ENCODE measurements around the gene PAFAH1B2. TPM values are rescaled to one million over a fixed set of nuclear protein-coding genes. Genes with fewer than 3 reads are reported as not detected.
"Not testable (repeated sequence)": the region's sequence is repeated elsewhere in the genome, so short reads cannot be mapped to it uniquely, and the experiment has no call there.

Gene PAFAH1B2
- total RNA-seq, 1 experiment from 2014 or later = 154 TPM

DNA sequence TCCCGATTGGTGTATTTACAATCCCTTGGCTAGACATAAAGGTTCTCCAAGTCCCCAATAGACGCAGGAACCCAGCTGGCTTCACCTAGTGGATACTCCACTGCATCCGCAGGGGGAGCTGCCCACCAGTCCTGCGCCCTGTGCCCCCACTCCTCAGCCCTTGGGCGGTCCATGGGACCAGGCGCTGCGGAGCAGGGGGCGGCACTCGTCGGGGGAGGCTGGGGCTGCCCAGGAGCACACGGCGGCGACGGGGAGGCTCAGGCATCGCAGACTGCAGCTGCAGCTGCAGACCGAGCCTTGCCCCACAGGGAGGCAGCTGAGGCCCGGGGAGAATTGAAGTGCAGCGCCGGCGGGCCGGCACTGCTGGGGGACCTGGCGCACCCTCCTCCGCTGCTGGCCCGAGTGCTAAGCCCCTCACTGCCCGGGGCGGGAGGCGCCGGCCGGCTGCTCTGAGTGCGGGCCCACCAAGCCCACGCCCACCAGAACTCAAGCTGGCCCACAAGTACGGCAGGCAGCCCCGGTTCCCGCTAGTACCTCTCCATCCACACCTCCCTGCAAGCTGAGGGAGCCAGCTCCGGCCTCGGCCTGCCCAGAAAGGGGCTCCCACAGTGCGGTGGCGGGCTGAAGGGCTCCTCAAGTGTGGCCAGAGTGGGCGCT, 33.7 kb upstream of the PAFAH1B2 start:
- Histone ChIP-seq H4K20me1 (ENCODE audit: insufficient read depth) (no peaks in the 10 kb centered on the region), H3K4me3 (replicated peaks in 1 of 2; ENCODE audit: low read depth in 1 of 2, low read length in 2 of 2) (no peak overlapping the region), H3K27ac (ENCODE audit: low read depth, low read length) (no peak overlapping the region), H3K9ac (ENCODE audit: low read length) (no peak overlapping the region), H3K4me1 (ENCODE audit: control insufficient read depth in 1 of 2, insufficient read depth in 2 of 2, low read length in 2 of 2) (0 out of 4 replicates have a peak, but pooled peaks cover 0 to 2% of the 10 kb centered on the region in 2 experiments), H3K79me2 (ENCODE audit: insufficient read depth, low read length) (no peaks in the 10 kb centered on the region), H3K36me3 (ENCODE audit: control insufficient read depth in 1 of 2, insufficient read depth in 2 of 2, low read length in 2 of 2) (no peaks in the 10 kb centered on the region), H3K27me3 (ENCODE audit: insufficient read depth, low read length) (no peaks in the 10 kb centered on the region), H2AFZ (ENCODE audit: low read depth, low read length, poor library complexity, severe bottlenecking) (no peak overlapping the region), H3K4me2 (ENCODE audit: low read length) (no peak overlapping the region), H3K9me3 (ENCODE audit: control insufficient read depth in 1 of 2, insufficient read depth in 1 of 2, low read depth in 1 of 2, low read length in 2 of 2) (no peaks in the 10 kb centered on the region), H3K9me2 (ENCODE audit: insufficient read depth) (no peaks in the 10 kb centered on the region)
- no TSS peak for BruUV-seq (replicated peaks)
- ATAC-seq (no peak), DNase-seq (ENCODE audit: low read depth, low spot score) (no peak)
- ChIA-PET RAD21 (ENCODE audit: low non-redundant PET in 1 of 2, low total read pairs in 2 of 2, uncharacterized antibody in 2 of 2, unreplicated experiment in 2 of 2) (no interaction called here), CTCF (interaction anchor here (1.1 kb wide), 1 partner anchor 230 kb away, joined by 3 read pairs; no protein-coding TSS in a partner anchor), POLR2A (no interaction called here)
- TF ChIP-seq TCF7L2 (IDR thresholded peaks at IDR 0.05; ENCODE audit: borderline replicate concordance, extremely low read depth, insufficient read depth, insufficient read length) = no peak
- intact Hi-C loops (cut with micrococcal nuclease) = no loop called here

DNA sequence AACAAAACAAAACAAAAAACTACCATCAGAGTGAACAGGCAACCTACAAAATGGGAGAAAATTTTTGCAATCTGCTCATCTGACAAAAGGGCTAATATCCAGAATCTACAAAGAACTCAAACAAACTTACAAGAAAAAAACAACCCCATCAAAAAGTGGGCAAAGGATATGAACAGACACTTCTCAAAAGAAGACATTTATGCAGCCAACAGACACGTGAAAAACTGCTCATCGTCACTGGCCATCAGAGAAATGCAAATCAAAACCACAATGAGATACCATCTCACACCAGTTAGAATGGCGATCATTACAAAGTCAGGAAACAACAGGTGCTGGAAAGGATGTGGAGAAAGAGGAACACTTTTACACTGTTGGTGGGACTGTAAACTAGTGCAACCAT, 31.6 kb upstream of the PAFAH1B2 start:
- DNase-seq (ENCODE audit: low read depth, low spot score); H3K36me3 ChIP-seq (ENCODE audit: control insufficient read depth in 1 of 2, insufficient read depth in 2 of 2, low read length in 2 of 2); intact Hi-C loops (cut with micrococcal nuclease); H2AFZ ChIP-seq (ENCODE audit: low read depth, low read length, poor library complexity, severe bottlenecking); H3K9me3 ChIP-seq (ENCODE audit: control insufficient read depth in 1 of 2, insufficient read depth in 1 of 2, low read depth in 1 of 2, low read length in 2 of 2); H3K4me1 ChIP-seq (ENCODE audit: control insufficient read depth in 1 of 2, insufficient read depth in 2 of 2, low read length in 2 of 2); RAD21 ChIA-PET (ENCODE audit: low non-redundant PET in 1 of 2, low total read pairs in 2 of 2, uncharacterized antibody in 2 of 2, unreplicated experiment in 2 of 2); ATAC-seq; H3K9ac ChIP-seq (ENCODE audit: low read length); BruUV-seq (replicated peaks); CTCF ChIA-PET; H3K27me3 ChIP-seq (ENCODE audit: insufficient read depth, low read length); POLR2A ChIA-PET; H3K79me2 ChIP-seq (ENCODE audit: insufficient read depth, low read length); H4K20me1 ChIP-seq (ENCODE audit: insufficient read depth); H3K9me2 ChIP-seq (ENCODE audit: insufficient read depth); H3K4me3 ChIP-seq (replicated peaks in 1 of 2; ENCODE audit: low read depth in 1 of 2, low read length in 2 of 2); H3K27ac ChIP-seq (ENCODE audit: low read depth, low read length); H3K4me2 ChIP-seq (ENCODE audit: low read length): not testable (repeated sequence)

DNA sequence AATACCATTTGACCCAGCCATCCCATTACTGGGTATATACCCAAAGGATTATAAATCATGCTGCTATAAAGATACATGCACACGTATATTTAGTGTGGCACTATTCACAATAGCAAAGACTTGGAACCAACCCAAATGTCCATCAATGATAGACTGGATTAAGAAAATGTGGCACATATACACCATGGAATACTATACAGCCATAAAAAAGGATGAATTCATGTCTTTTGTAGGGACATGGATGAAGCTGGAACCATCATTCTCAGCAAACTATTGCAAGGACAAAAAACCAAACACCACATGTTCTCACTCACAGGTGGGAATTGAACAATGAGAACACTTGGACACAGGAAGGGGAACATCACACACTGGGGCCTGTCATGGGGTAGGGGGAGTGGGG, 31.1 kb upstream of the PAFAH1B2 start:
- H2AFZ ChIP-seq (ENCODE audit: low read depth, low read length, poor library complexity, severe bottlenecking); DNase-seq (ENCODE audit: low read depth, low spot score); H3K27ac ChIP-seq (ENCODE audit: low read depth, low read length); H3K79me2 ChIP-seq (ENCODE audit: insufficient read depth, low read length); intact Hi-C loops (cut with micrococcal nuclease); H3K4me1 ChIP-seq (ENCODE audit: control insufficient read depth in 1 of 2, insufficient read depth in 2 of 2, low read length in 2 of 2); H3K9me2 ChIP-seq (ENCODE audit: insufficient read depth); ATAC-seq; H3K36me3 ChIP-seq (ENCODE audit: control insufficient read depth in 1 of 2, insufficient read depth in 2 of 2, low read length in 2 of 2); H3K4me2 ChIP-seq (ENCODE audit: low read length); POLR2A ChIA-PET; RAD21 ChIA-PET (ENCODE audit: low non-redundant PET in 1 of 2, low total read pairs in 2 of 2, uncharacterized antibody in 2 of 2, unreplicated experiment in 2 of 2); H3K27me3 ChIP-seq (ENCODE audit: insufficient read depth, low read length); H3K4me3 ChIP-seq (replicated peaks in 1 of 2; ENCODE audit: low read depth in 1 of 2, low read length in 2 of 2); H3K9me3 ChIP-seq (ENCODE audit: control insufficient read depth in 1 of 2, insufficient read depth in 1 of 2, low read depth in 1 of 2, low read length in 2 of 2); H3K9ac ChIP-seq (ENCODE audit: low read length); H4K20me1 ChIP-seq (ENCODE audit: insufficient read depth); BruUV-seq (replicated peaks); CTCF ChIA-PET: not testable (repeated sequence)

Measured in HCT116 (cell line).